ENCODE data around the gene CYSRT1. TPM values are rescaled to one million over a fixed set of nuclear protein-coding genes. Genes with fewer than 3 reads are reported as not detected.

The CYSRT1 gene
- total RNA-seq, 8 experiments from 2014 or later = 1.2 to 4.7 (median 1.3) TPM

DNA sequence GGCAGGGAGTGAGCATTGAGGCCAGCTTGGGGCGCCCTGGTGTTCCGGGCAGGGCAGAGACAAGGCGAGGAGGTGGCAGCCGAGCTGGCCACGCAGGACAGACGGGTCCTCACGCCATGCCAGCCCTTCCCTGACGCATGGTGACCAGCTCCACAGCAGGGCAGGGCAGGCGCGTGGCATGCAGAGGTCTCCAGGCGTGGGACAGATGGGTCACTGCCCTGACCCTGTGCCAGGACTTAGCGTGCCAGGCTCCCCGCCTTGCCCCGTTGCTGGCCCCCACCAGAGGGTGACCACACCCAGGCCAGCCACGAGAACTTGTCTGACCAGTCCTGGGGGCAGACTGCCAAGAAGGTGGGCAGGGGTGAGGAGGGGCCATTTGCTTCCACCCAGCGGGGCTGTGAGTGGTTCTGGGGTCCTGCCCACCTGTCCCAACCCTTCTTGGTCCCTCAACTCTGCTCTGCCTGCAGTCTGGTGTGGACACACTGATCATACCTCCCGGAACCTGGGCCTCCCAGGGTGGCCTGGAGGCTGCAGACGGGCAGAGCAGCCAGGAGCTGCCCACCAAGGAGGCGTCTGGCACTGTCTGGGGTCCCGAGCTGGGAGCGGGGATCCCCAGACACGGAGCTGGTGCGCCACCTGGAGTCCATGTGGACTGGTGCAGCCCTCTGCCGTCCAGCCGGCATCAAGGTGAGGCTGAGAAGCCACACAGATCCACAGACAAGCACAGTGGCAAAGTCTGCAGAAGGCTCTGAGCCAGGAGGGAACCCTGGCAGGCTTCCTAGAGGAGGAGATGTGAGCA lies 2.3 kb downstream of the CYSRT1 start, which contains the start of gene RNF224:
Gene RNF224, plus strand, starts transcription at position 449 of the 799 bp plus-strand sequence. CDS start 834 bp downstream, outside the sequence.
- Histone ChIP-seq H3K4me1 (replicated peaks in 1 of 2) (peaks cover 3 to 10% of the 10 kb centered on the region in 2 donors), H3K4me3 (no peak within 1 kb of the TSS), H3K27ac (no peak within 1 kb of the TSS)
- 0 to 100% (median 10%) methylated on average over 1 to 3 of the region's 25 CpGs; no CpG with 5 or more reads in 4 of the 10 experiments for WGBS, 10 experiments
- in situ Hi-C loops (cut with MboI; ENCODE audit: low pct_unique_long_range_greater_than_20kb in 2 of 9, low sequenced_read_pairs in 9 of 9, unreplicated experiment in 9 of 9) = loop anchor here in 1 of 9 experiments (25.0 kb wide), 1 partner anchor 115 kb away; the partner anchor contains the start of gene DPP7
- peak; percentile 10 to 57 (median 26) for ATAC-seq (replicated peaks in 6 of 8)

- no peak overlapping the region for H3K27ac ChIP-seq
- in situ Hi-C loops (cut with MboI; ENCODE audit: low pct_unique_long_range_greater_than_20kb in 2 of 9, low sequenced_read_pairs in 9 of 9, unreplicated experiment in 9 of 9) = loop anchor here in 1 of 9 experiments (25.0 kb wide), 1 partner anchor 116 kb away; the partner anchor contains the start of gene DPP7
- WGBS, 10 experiments = no CpG with 5 or more reads among the region's 18 CpGs
Observed at GRCh38 chr9:137227853-137228505, 3.0 kb downstream of the CYSRT1 start.

DNA sequence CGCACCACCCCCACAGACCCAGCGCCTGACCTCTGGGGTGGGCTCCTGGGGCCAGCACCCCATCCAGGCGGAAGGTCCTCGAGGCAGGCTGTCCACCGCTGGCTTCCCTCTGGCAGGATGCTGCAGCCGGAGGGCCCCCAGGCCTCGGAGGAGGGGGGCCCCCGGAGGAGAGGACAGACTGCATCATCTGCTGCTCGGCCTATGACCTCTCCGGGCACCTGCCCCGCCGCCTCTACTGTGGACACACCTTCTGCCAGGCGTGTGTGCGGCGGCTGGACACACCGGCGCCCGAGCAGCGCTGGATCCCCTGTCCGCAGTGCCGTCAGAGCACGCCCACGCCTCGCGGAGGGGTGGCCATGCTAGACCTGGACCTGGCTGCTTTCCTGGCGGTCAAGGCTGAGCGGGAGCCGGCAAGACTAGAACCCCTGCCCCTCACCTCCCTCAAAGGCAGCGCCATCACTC lies 3.6 kb downstream of the CYSRT1 start:
- Histone ChIP-seq H3K4me1 (replicated peaks in 1 of 2) (peaks cover 3 to 4% of the 10 kb centered on the region in 2 donors), H3K4me3 (no peak overlapping the region), H3K27ac (no peak overlapping the region)
- in situ Hi-C loops (cut with MboI; ENCODE audit: low pct_unique_long_range_greater_than_20kb in 2 of 9, low sequenced_read_pairs in 9 of 9, unreplicated experiment in 9 of 9) = loop anchor here in 1 of 9 experiments (25.0 kb wide), 1 partner anchor 116 kb away; the partner anchor contains the start of gene DPP7
- no peak for ATAC-seq (replicated peaks in 6 of 8)
- no CpG with 5 or more reads among the region's 29 CpGs for WGBS, 10 experiments

More at GRCh38 chr9:137227853-137228505, 3.0 kb downstream of the CYSRT1 start:
- no peak for ATAC-seq (replicated peaks in 6 of 8)
- Histone ChIP-seq H3K4me3 (no peak overlapping the region), H3K4me1 (replicated peaks in 1 of 2) (peaks cover 3 to 4% of the 10 kb centered on the region in 2 donors)

DNA sequence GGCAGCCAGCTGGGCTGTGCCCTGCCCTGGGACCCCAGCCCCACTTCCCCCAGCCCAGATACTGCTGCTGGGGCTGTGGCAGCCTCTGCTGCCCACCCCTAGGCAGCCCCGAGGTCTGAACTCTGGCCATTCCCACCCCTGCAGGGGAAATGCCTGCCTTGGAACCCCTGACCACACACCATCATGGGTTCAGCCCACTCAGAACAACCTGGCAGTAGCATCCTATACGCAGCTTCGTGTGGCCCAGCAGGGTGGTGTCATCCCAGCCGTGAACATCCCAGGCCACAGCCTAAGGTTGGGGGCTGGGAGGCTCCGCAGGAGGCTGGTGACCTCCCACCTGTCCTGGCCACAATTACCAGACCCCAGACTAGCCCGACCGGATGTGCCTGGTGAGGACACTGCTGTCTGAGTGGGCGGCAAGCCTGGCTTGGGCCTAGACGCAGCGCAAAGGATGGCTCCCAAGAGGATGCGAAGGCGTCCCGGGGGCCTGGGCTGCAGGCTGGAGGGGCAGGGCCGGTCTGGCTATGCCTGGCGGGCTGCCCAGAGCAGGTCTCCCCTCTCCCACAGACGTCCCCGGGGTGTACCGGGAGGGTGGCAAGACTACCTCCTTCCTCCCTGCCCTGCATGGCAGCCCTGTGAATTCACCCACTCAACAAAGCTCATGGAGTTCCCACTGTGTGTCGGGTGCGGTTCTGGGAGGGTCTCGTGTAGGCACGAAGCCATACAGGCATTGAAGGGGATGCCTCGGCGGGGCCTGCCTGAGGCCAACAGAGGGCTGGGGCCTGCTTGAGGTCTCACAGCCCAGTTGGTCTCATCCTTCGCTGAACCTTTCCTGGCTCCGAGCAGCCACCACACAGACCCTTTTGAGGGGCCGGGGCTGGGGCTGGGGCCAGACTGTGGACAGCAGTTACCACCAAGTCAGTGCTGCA lies 4.3 kb downstream of the CYSRT1 start:
- no peak for ATAC-seq (replicated peaks in 6 of 8)
- 85% methylated on average over 14 of the region's 27 CpGs; no CpG with 5 or more reads in 9 of the 10 experiments for WGBS, 10 experiments
- no peak overlapping the region for H3K4me3 ChIP-seq
- H3K4me1 ChIP-seq (replicated peaks in 1 of 2) = peaks cover under 1 to 1% of the 10 kb centered on the region in 2 donors
- in situ Hi-C loops (cut with MboI; ENCODE audit: low pct_unique_long_range_greater_than_20kb in 2 of 9, low sequenced_read_pairs in 9 of 9, unreplicated experiment in 9 of 9) = loop anchor here in 1 of 9 experiments (25.0 kb wide), 1 partner anchor 117 kb away; the partner anchor contains the start of gene DPP7
- no peak overlapping the region for H3K27ac ChIP-seq

DNA sequence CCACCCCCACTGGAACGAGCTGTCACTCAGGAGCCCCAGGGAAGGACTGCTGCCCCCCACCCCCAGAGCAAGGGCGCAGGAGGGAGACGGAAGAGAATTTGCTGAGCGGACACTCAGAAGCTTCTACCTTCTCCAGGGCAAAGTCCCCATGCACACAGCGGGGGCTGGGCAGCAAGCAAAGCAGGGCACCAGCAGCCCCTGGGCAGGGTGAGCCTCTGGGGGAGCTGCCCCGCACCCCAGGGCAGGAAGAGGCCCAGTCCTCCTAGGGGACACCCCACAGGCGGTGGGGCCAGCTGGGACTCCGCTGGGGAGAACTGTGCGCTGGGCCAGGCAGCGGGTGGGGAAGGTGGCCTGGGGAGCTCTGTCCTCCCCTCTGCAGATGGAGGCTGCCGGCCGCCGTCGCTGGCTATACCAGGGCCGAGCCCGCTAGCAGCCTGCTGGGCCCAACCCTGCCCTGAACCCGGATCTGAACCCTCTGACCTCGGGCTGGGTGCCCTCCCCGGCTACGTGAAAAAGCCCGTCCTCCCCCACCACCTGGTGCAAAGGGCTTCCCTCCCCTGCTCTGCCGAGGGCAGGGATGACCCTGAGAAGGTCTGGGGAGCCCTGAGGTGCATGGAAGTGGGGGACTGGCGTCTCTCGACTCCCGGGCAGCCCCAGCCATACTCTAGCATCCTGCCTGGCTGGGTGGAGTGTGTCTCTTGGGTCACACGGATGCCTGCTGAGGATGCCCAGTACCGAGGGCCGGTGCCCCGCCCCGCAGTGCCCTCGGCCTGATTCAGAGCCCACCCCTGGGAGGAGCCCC lies 5.1 kb downstream of the CYSRT1 start:
- no peak for ATAC-seq (replicated peaks in 6 of 8)

GRCh38 chr9:137230705-137231371 lies 5.9 kb downstream of the CYSRT1 start, which contains the start of gene SLC34A3:
TSS of gene SLC34A3 (plus strand) at chr9:137230901. CDS start at chr9:137231703, 802 bp downstream.
- in situ Hi-C loops (cut with MboI; ENCODE audit: low pct_unique_long_range_greater_than_20kb in 2 of 9, low sequenced_read_pairs in 9 of 9, unreplicated experiment in 9 of 9) = loop anchor here in 1 of 9 experiments (25.0 kb wide), 1 partner anchor 119 kb away; the partner anchor contains the start of gene DPP7

More for the DNA sequence above, 5.1 kb downstream of the CYSRT1 start:
- WGBS, 10 experiments = 20 to 85% (median 80%) methylated on average over 2 to 5 of the region's 31 CpGs; no CpG with 5 or more reads in 7 of the 10 experiments
- Histone ChIP-seq H3K4me1 (replicated peaks in 1 of 2) (no peaks in the 10 kb centered on the region), H3K4me3 (no peak overlapping the region), H3K27ac (no peak overlapping the region)
- in situ Hi-C loops (cut with MboI; ENCODE audit: low pct_unique_long_range_greater_than_20kb in 2 of 9, low sequenced_read_pairs in 9 of 9, unreplicated experiment in 9 of 9) = loop anchor here in 1 of 9 experiments (25.0 kb wide), 1 partner anchor 118 kb away; the partner anchor contains the start of gene DPP7

DNA sequence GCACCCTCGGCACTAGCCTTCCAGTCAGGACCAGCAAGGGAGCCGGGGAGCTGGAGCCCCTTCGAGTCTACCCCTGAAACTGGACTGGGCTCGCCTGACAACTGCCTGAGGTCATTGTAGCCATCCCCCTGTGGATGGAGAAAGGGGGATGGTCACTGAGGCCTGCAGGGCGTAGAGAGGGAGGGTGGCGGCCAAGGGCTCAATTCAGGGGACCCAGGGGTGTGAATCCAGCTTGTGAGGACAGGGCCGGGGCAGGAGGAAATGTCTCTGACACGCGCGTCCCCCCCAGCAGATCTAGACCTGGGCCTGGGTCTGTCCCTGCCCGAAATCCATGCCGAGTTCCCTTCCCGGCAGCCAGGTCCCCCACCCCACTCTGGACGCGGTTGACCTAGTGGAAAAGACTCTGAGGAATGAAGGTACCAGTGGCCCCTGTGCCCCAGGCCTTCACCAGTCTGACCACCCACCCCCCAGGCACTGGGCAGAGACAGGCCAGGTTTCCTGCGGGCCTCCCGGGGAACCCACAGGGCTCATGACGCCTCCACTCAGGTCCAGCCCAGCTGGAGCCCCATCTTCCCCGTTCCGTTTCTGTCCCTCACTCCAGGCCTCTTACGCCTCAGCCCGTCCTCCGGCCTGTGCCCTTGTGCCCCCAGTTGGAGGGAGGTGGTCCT lies 6.5 kb downstream of the CYSRT1 start:
- in situ Hi-C loops (cut with MboI; ENCODE audit: low pct_unique_long_range_greater_than_20kb in 2 of 9, low sequenced_read_pairs in 9 of 9, unreplicated experiment in 9 of 9) = loop anchor here in 1 of 9 experiments (25.0 kb wide), 1 partner anchor 119 kb away; the partner anchor contains the start of gene DPP7
- WGBS, 10 experiments = 60 to 87% methylated on average over 1 to 3 of the region's 23 CpGs; no CpG with 5 or more reads in 8 of the 10 experiments
- H3K4me1 ChIP-seq (replicated peaks in 1 of 2) = peaks cover 0 to 5% of the 10 kb centered on the region in 2 donors
- no peak overlapping the region for H3K27ac ChIP-seq
- H3K4me3 ChIP-seq = no peak overlapping the region
- no peak for ATAC-seq (replicated peaks in 6 of 8)

More at GRCh38 chr9:137230705-137231371, 5.9 kb downstream of the CYSRT1 start, which contains the start of gene SLC34A3:
- ATAC-seq (replicated peaks in 6 of 8) = no peak
- Histone ChIP-seq H3K27ac (no peak within 1 kb of the TSS), H3K4me3 (no peak within 1 kb of the TSS), H3K4me1 (replicated peaks in 1 of 2) (peaks cover 0 to under 1% of the 10 kb centered on the region in 2 donors)
- WGBS, 10 experiments = 100% methylated on average over 1 to 2 of the region's 14 CpGs; no CpG with 5 or more reads in 8 of the 10 experiments

GRCh38 chr9:137232101-137232500 lies 7.1 kb downstream of the CYSRT1 start:
- in situ Hi-C loops (cut with MboI; ENCODE audit: low pct_unique_long_range_greater_than_20kb in 2 of 9, low sequenced_read_pairs in 9 of 9, unreplicated experiment in 9 of 9) = loop anchor here in 1 of 9 experiments (25.0 kb wide), 1 partner anchor 120 kb away; the partner anchor contains the start of gene DPP7
- ATAC-seq (replicated peaks in 6 of 8) = no peak
- Histone ChIP-seq H3K27ac (no peak overlapping the region), H3K4me3 (no peak overlapping the region), H3K4me1 (replicated peaks in 1 of 2) (peaks cover 5 to 11% of the 10 kb centered on the region in 2 donors)
- 70% methylated on average over 5 of the region's 10 CpGs; no CpG with 5 or more reads in 9 of the 10 experiments for WGBS, 10 experiments

DNA sequence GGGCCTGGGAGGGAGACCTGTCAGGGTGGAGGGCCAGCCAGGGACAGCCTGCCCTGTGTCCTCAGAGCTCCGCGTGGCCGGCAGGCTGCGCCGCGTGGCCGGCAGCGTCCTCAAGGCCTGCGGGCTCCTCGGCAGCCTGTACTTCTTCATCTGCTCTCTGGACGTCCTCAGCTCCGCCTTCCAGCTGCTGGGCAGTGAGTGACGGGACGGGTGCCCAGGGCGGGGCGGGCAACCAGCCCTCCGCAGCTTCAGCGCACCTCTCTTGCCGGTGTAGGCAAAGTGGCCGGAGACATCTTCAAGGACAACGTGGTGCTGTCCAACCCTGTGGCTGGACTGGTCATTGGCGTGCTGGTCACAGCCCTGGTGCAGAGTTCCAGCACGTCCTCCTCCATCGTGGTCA lies 7.5 kb downstream of the CYSRT1 start:
- Histone ChIP-seq H3K4me1 (replicated peaks in 1 of 2) (peaks cover 5 to 13% of the 10 kb centered on the region in 2 donors), H3K4me3 (no peak overlapping the region), H3K27ac (no peak overlapping the region)
- in situ Hi-C loops (cut with MboI; ENCODE audit: low pct_unique_long_range_greater_than_20kb in 2 of 9, low sequenced_read_pairs in 9 of 9, unreplicated experiment in 9 of 9) = loop anchor here in 1 of 9 experiments (25.0 kb wide), 1 partner anchor 120 kb away; the partner anchor contains the start of gene DPP7
- 0 to 87% methylated on average over 1 to 3 of the region's 24 CpGs; no CpG with 5 or more reads in 8 of the 10 experiments for WGBS, 10 experiments
- ATAC-seq (replicated peaks in 6 of 8) = no peak

Measured in motor neuron (in vitro differentiated cells).